ENCODE data around the gene LAMA2.

The LAMA2 gene

GRCh38 chr6:129364767-129365166 is 481.8 kb downstream of the LAMA2 start:
- no peak for DNase-seq (ENCODE audit: low spot score)

GRCh38 chr6:129368076-129368475 is 485.1 kb downstream of the LAMA2 start:
- no peak for DNase-seq (ENCODE audit: low spot score)

DNA sequence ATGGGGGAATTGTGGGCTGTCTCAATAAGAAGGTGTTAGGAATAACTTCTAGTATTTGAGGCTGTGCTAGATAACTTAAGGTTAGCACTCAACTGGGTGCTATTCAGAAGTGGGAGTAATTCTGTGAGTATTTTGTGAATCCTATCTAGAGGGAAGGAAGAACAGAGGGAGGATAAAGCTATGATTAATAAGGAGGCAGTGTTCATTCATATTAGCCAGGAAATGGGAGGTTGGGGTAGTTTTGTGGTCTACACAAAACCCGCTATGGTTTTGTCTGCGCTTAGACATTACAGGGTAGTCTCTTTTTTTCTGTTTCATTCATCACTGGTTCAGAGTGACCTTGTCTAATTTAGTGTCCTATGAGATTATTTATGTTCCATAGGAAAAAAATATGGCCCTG is 486.0 kb downstream of the LAMA2 start:
- no peak for DNase-seq (ENCODE audit: low spot score)

GRCh38 chr6:129369737-129370136 is 486.8 kb downstream of the LAMA2 start:
- DNase-seq (ENCODE audit: low spot score) = no peak

DNA sequence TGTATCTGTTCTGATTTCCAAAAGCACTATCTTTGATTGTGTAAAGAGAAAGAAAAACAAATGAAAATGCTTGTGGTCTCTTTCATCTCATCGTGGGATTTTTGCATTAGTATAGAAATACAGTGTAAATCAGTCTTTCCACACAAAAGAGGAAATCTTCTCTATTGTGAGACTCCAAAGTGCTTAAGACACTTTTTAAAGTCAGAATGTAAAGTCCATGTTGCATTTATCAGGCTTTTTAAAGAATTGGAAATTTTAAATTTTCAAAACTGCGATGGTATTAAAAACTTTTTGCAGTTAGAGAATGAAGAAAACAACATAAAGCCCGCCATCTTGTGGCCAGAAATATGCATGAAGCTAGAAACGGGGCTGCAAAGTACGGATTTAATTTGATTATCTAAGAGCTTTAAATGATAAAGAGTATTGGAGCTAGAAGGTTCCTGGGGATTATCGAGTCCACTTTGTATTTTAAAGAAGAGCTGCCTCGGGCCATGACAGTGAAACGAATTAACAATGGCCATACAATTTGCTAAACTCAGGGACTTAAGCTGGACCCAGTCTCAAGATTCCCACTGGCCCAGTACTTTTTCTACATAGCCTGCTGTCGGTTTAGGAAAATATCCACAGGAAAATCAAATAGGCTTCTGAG is 487.5 kb downstream of the LAMA2 start:
- DNase-seq (ENCODE audit: low spot score) = no peak

- no peak for DNase-seq (ENCODE audit: low spot score)
Measured at GRCh38 chr6:129381885-129382284, 498.9 kb downstream of the LAMA2 start.

DNA sequence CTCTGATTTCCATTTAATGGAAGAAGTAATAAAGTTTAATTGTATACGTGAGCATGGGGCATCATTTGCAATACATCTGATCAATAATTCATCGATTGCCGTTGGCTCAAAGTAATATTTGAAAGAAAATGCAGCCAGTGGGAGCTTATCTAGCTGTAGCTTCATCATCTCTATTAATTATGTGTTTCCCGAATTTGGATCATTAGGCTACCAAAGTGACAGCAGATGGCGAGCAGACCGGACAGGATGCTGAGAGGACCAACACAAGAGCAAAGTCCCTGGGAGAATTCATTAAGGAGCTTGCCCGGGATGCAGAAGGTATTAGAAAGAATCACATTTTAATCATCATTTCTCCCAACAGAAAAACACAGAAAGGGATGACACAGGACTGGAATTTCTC is 500.0 kb downstream of the LAMA2 start:
- no peak for DNase-seq (ENCODE audit: low spot score)

- DNase-seq (ENCODE audit: low spot score) = no peak
Measured at GRCh38 chr6:129385117-129385516, 502.2 kb downstream of the LAMA2 start.

GRCh38 chr6:129390900-129391299 is 508.0 kb downstream of the LAMA2 start:
- DNase-seq (ENCODE audit: low spot score) = no peak

- DNase-seq (ENCODE audit: low spot score) = no peak
Measured at GRCh38 chr6:129393654-129394053, 510.7 kb downstream of the LAMA2 start.

GRCh38 chr6:129398764-129399163 is 515.8 kb downstream of the LAMA2 start:
- no peak for DNase-seq (ENCODE audit: low spot score)

DNA sequence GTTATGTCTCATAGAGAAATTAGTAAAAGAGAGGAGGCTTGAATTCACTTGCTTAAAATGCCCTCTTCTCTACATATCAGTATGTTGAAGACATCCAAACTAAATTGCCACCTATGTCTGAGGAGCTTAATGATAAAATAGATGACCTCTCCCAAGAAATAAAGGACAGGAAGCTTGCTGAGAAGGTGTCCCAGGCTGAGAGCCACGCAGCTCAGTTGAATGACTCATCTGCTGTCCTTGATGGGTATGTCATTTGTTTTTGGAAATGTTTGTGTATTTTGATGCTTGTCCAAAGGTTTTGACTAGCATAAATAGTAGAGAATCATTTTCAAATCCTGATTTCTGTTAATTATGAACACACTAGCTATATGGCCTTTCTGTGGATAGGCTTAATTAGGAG is 519.3 kb downstream of the LAMA2 start:
- no peak for DNase-seq (ENCODE audit: low spot score)

- DNase-seq (ENCODE audit: low spot score) = no peak
Measured at GRCh38 chr6:129411092-129411491, 528.2 kb downstream of the LAMA2 start.

GRCh38 chr6:129416337-129416990 is 533.5 kb downstream of the LAMA2 start:
- DNase-seq (ENCODE audit: low spot score) = no peak

DNA sequence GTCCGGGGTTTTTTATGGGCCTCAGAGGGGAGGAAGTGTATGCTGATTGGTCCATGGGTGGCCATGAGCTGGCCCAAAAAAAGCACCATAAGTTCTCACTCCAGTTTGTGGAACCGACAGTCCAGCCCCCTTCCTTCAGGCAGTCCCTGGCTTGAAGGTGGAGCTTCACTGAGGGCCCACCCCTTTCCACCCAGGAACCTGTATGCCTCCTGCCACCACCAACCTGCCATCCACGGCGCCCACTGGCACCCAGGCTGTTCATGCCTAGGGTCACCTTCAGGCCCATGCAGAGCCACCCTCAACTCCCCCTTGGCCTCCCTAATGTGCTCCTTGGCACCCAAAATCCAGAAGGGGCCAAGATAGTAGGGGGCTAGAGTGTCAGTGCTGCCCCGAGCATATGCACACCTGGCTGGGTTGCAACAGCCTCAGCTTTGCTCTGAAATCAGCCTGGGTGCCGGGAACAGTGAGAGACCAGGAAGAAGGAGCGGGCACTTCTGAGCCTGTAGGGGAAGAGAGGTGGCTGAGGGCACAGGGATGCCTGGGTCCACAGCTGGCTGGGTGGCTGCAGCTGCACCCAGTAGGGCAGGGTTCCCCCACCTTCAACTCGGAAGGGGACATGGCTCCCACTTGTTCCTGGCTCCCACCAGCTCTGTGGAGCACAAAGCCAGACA is 534.6 kb downstream of the LAMA2 start:
- DNase-seq (ENCODE audit: low spot score) = no peak

GRCh38 chr6:129419324-129419723 is 536.4 kb downstream of the LAMA2 start:
- DNase-seq (ENCODE audit: low spot score) = no peak

GRCh38 chr6:129426343-129426742 is 543.4 kb downstream of the LAMA2 start:
- no peak for DNase-seq (ENCODE audit: low spot score)

- DNase-seq (ENCODE audit: low spot score) = no peak
Measured at GRCh38 chr6:129429956-129430355, 547.0 kb downstream of the LAMA2 start.

GRCh38 chr6:129432738-129433137 is 549.8 kb downstream of the LAMA2 start:
- no peak for DNase-seq (ENCODE audit: low spot score)

- DNase-seq (ENCODE audit: low spot score) = no peak
Measured at GRCh38 chr6:129434091-129434490, 551.2 kb downstream of the LAMA2 start.

DNA sequence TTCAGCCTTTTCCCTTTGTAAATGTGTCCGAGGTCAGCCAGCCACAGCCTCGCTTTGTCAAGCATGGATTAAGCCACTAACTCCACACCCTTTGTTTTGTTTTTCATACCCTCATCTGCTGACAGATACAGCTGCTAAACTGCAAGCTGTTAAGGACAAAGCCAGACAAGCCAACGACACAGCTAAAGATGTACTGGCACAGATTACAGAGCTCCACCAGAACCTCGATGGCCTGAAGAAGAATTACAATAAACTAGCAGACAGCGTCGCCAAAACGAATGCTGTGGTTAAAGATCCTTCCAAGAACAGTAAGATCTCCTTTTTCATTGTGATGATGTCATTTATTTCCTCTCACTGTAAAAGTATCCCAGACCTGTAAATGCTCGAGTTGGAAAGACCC is 557.8 kb downstream of the LAMA2 start:
- peak; percentile 48 for DNase-seq (ENCODE audit: low spot score)

DNA sequence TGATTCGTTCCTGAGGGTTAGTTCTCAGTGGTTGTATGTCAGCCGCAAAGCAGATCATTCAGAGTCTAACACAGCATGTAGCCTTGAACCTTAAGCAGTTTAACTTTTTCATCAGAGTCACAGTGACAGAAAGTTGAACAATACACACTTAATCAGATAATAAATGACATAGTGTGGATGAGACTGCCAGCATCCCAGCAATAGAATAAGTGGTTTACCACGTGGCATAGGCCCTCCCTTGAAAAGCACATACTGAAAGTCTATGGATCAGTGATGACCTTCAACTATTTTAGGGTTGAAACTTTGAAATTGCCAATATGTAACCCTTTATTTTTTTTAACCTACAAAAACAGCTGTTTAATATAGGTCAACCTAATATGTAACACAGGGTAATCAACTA is 561.7 kb downstream of the LAMA2 start:
- DNase-seq (ENCODE audit: low spot score) = no peak
